HG02840 (cell line): Measurements from ENCODE around the gene LAPTM4A.
"Not testable (repeated sequence)": the region's sequence is repeated elsewhere in the genome, so short reads cannot be mapped to it uniquely, and the experiment has no call there.

ENCODE experiments used
- ATAC-seq: cut with Tn5 transposase; IDR thresholded peaks from one replicate; pipeline ENCODE4 v1.9.1; 2021; ENCODE audit warnings: mild to moderate bottlenecking, moderate library complexity, moderate number of reproducible peaks; ENCODE audit not compliant: unreplicated experiment, low FRiP score

LAPTM4A gene

GRCh38 chr2:20051532-20052228 is at the start of gene LAPTM4A:
LAPTM4A (minus strand) TSS chr2:20051628; CDS start chr2:20051520, 108 bp downstream.
- peak; percentile 99 for ATAC-seq

- no peak for ATAC-seq
Measured at GRCh38 chr2:20100711-20101110, 49.3 kb upstream of the LAPTM4A start.

- ATAC-seq, result no peak
Measured at GRCh38 chr2:20099780-20100179, 48.4 kb upstream of the LAPTM4A start.

- peak; percentile 89 for ATAC-seq
Measured at GRCh38 chr2:20097889-20098714, 46.7 kb upstream of the LAPTM4A start.

GRCh38 chr2:20095469-20095868 is 44.0 kb upstream of the LAPTM4A start:
- ATAC-seq, result no peak

- no peak for ATAC-seq
Measured at GRCh38 chr2:20094955-20095354, 43.5 kb upstream of the LAPTM4A start.

- ATAC-seq, result no peak
Measured at GRCh38 chr2:20094142-20094755, 42.8 kb upstream of the LAPTM4A start.

- ATAC-seq, result no peak
Measured at GRCh38 chr2:20093263-20094141, 42.1 kb upstream of the LAPTM4A start.

GRCh38 chr2:20092901-20093235 is 41.4 kb upstream of the LAPTM4A start:
- no peak for ATAC-seq

- no peak for ATAC-seq
Measured at GRCh38 chr2:20092226-20092900, 40.9 kb upstream of the LAPTM4A start.

- no peak for ATAC-seq
Measured at GRCh38 chr2:20091305-20091991, 40.0 kb upstream of the LAPTM4A start.

GRCh38 chr2:20089715-20090464 is 38.5 kb upstream of the LAPTM4A start:
- no peak for ATAC-seq

- ATAC-seq, result not testable (repeated sequence)
Measured at GRCh38 chr2:20085909-20086308, 34.5 kb upstream of the LAPTM4A start.

GRCh38 chr2:20082812-20083211 is 31.4 kb upstream of the LAPTM4A start:
- ATAC-seq, result not testable (repeated sequence)

GRCh38 chr2:20081841-20082240 is 30.4 kb upstream of the LAPTM4A start:
- no peak for ATAC-seq

- ATAC-seq, result no peak
Measured at GRCh38 chr2:20080839-20081415, 29.5 kb upstream of the LAPTM4A start.

- no peak for ATAC-seq
Measured at GRCh38 chr2:20080428-20080827, 29.0 kb upstream of the LAPTM4A start.

GRCh38 chr2:20079546-20080115 is 28.2 kb upstream of the LAPTM4A start:
- no peak for ATAC-seq
